ENCODE results near the gene VPS37C. TPM values are rescaled to one million over a fixed set of nuclear protein-coding genes. Genes with fewer than 3 reads are reported as not detected.

VPS37C gene
- total RNA-seq, 4 donors from 2014 or later = 9.3 to 17.5 (median 12.6) TPM

DNA sequence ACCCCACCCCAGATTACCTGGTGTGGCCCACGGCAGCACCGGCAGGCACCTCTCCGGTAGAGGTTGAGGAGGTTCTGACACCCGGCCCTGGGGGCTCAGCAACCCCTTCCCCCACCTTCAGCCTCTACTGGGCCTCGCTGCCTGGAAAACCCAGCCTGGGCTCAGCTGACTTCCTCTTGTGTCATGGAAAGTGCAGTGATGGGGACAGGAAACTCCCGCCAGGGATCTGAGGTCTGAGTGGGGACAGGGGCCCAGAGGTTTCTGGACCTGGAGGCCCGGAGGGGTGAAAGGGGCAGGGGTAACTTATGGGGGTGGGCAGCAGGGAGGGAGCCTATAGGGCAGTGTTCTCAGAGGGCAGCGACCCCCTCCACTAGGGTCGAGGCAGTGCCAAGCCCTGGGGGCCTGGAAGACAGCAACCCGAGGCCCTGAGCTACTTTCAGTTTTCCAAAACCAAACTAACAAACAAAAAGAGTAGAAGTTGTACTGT is 68.9 kb downstream of the VPS37C start:
- DNase-seq (ENCODE audit: low spot score) (no peak), ATAC-seq (ENCODE audit: low FRiP score) (no peak)
- TF ChIP-seq, protein P1, sequence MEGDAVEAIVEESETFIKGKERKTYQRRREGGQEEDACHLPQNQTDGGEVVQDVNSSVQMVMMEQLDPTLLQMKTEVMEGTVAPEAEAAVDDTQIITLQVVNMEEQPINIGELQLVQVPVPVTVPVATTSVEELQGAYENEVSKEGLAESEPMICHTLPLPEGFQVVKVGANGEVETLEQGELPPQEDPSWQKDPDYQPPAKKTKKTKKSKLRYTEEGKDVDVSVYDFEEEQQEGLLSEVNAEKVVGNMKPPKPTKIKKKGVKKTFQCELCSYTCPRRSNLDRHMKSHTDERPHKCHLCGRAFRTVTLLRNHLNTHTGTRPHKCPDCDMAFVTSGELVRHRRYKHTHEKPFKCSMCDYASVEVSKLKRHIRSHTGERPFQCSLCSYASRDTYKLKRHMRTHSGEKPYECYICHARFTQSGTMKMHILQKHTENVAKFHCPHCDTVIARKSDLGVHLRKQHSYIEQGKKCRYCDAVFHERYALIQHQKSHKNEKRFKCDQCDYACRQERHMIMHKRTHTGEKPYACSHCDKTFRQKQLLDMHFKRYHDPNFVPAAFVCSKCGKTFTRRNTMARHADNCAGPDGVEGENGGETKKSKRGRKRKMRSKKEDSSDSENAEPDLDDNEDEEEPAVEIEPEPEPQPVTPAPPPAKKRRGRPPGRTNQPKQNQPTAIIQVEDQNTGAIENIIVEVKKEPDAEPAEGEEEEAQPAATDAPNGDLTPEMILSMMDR (IDR thresholded peaks at IDR 0.05) = no peak

DNA sequence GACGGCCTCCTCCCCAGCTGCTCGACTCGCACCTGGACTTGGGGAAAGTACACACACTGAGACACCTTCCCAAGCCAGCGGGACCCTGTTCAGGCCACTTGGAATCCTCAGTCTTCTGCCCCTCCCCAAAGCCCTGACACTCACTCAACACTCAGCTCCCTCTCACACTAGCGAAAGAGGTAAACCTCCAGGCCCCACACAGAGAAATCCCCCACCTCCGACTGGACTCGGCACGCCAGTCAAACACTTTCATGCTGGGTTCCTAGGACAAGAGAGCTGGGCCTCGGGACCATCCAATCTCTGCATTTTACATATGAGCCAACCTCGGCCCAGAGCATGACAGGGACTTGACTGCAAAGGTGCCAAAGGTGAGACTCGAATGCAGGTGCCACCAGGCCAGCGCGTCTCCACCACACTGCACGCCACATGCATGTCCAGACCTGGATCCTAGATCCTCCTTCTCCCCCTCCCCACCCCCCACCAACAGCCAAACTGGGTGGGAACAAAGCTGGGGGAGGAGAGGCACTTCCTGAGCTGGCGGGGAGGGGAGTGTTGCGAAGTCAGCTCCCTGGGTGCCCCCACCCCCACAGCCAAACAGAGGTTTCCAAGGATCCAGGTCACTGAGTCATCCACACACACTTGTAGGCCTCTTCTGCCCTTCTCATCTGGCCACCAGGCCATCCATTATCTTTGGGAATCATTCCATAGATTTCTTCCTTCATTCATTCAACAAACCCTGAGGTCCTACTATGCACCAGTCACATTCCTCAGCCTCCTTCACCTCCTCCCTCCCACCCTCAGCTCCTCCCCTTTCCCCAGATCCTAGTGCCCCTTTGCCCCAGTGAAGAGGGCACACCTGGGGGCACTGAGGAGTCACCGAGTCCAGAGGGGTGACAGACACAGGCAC is 69.6 kb downstream of the VPS37C start:
- no peak for ATAC-seq (ENCODE audit: low FRiP score)
- TF ChIP-seq, protein P1 (IDR thresholded peaks at IDR 0.05) = no peak
- no peak for DNase-seq (ENCODE audit: low spot score)

DNA sequence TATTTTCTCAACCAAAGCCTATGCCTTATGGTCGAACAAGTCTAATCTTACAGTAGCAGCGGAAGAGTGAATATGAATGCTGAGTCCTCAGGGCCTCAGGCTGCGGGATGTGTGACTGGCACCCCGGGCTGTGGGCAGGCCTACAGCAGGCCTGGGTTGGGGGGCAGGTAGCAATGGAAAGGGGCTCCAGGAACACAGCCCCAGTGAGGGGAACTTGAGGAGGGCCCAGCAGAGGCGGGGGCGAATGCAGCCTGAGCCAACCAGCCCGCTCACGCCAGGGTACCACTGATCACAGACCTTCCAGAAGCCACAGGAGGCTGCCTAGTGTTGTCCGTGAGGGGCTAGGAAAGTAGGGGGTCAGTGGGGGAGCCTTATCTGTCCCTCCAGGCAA is 70.2 kb downstream of the VPS37C start:
- peak; percentile 32 for ATAC-seq (ENCODE audit: low FRiP score)

DNA sequence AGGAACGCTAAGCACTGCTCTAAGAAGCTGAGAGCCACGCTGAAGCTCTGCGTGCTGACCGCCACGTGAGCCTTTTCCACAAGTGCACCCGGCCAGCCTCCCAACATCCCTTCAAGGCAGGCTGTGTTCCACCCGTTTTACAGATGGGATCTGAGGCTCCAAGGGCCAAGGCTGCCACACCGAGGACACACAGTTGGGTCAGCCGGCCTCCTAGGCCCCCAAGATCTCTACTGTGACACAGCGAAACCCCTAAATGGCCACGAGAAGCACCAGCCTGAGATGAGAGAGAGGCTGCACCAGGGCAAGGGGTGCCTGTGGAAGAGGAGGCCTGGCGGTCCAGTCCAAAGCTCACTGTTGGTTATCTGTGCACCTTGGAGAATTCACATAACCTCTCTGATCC is 70.7 kb downstream of the VPS37C start:
- TF ChIP-seq, protein P1 (IDR thresholded peaks at IDR 0.05) = no peak
- DNase-seq (ENCODE audit: low spot score) = no peak
- ATAC-seq (ENCODE audit: low FRiP score) = peak; percentile 23

More for the DNA sequence above, 70.2 kb downstream of the VPS37C start:
- DNase-seq (ENCODE audit: low spot score) = no peak
- TF ChIP-seq, protein P1 (IDR thresholded peaks at IDR 0.05) = no peak

DNA sequence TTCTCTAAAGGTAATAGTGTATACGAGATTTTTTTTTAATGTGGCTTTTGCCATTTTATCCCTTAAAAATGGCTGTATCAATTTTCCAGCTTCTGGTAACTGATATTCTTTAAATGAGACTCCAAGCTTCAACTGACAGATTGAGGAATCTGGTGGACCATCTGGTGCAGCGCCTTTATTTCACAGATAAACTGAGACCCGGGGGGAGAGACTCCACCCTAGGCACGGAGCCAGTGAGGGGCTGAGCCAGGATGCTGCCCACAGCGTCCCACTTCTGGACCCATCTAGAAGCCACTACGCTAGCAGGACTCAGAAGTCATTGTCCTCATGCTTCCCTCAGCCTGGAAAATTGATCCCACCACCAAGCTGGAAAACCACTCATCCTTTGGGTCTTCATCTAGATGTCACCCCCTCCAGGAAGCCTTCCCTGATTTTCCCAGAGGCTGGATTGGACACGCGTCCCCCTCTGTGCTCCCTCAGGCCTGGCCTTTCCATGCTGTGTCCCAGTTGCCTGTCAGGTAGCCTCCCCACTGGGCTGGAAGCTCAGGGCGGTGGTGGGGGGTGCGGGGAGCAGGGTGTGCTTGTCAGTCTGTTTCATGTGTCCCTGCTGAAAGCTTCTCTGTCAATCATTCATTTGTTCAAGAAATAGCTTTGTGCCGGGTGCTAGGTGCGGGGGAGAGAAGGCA is 71.3 kb downstream of the VPS37C start:
- TF ChIP-seq, protein P1 (IDR thresholded peaks at IDR 0.05) = no peak
- DNase-seq (ENCODE audit: low spot score) (no peak), ATAC-seq (ENCODE audit: low FRiP score) (no peak)

DNA sequence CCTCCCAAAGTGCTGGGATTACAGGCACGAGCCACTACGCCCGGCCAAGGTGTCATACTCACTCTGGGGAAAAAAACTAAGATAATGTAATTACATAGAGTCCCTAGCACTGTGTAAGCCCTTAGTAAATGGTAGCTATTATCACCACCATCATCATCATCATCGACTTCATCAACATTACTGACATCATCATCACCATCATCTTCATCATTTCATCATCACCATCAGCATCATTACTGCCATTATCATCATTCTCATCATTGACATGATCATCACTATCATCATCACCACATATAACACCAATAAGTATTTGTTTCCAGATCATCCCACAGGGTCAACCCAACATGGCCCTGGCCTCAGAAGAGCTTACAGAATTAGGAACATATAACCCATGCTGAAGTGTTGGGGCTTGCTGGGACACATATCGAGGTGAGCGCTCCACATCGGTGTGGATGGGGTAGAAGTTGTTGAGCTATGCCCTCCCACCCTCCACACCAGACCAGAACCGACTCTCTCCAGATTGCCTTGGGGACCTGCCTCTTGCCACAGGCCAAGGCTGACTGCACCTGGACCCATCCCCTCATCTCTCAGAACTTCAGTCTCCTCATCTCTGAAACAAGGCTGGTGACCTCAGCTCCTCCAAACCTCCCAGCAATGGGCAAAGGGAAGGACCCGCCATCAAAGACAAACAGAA is 73.7 kb downstream of the VPS37C start:
- ATAC-seq (ENCODE audit: low FRiP score) (no peak), DNase-seq (ENCODE audit: low spot score) (no peak)
- TF ChIP-seq, protein P1 (IDR thresholded peaks at IDR 0.05) = no peak

All from omental fat pad (tissue), 4 donors.